ENCODE data around the gene RFX8.

The RFX8 gene

GRCh38 chr2:101478181-101479001 lies 3.5 kb upstream of the RFX8 start:
- Histone ChIP-seq H3K79me2 (ENCODE audit: low read length) (no peaks in the 10 kb centered on the region), H3K4me3 (ENCODE audit: low read length) (no peak overlapping the region), H3K27ac (ENCODE audit: low read length) (no peak overlapping the region), H3K9me3 (ENCODE audit: insufficient read depth, low read length) (no peaks in the 10 kb centered on the region), H3K9ac (ENCODE audit: low read length) (no peak overlapping the region), H3K27me3 (ENCODE audit: low read depth, low read length) (peaks cover 7% of the 10 kb centered on the region; the same call in 1 of the 2 replicates), H4K20me1 (ENCODE audit: insufficient read depth, low read length) (no peaks in the 10 kb centered on the region), H3K36me3 (replicated peaks; ENCODE audit: low read depth, low read length) (no peaks in the 10 kb centered on the region), H3K4me1 (ENCODE audit: low read length) (peaks cover 19% of the 10 kb centered on the region), H2AFZ (ENCODE audit: low read depth, low read length) (no peak overlapping the region), H3K4me2 (ENCODE audit: low read length) (no peak overlapping the region)
- TF ChIP-seq EZH2phosphoT487 (IDR thresholded peaks at IDR 0.05; ENCODE audit: low read depth): no peak
- no peak for TF ChIP-seq CTCF (IDR thresholded peaks at IDR 0.05; ENCODE audit: low read depth, low read length)

GRCh38 chr2:101477556-101477955 lies 2.6 kb upstream of the RFX8 start:
- no peaks in the 10 kb centered on the region for H3K79me2 ChIP-seq (ENCODE audit: low read length)
- H3K9me3 ChIP-seq (ENCODE audit: insufficient read depth, low read length): no peaks in the 10 kb centered on the region
- no peak overlapping the region for H3K9ac ChIP-seq (ENCODE audit: low read length)
- peaks cover 20% of the 10 kb centered on the region for H3K4me1 ChIP-seq (ENCODE audit: low read length)
- no peak overlapping the region for H3K4me3 ChIP-seq (ENCODE audit: low read length)
- TF ChIP-seq CTCF (IDR thresholded peaks at IDR 0.05; ENCODE audit: low read depth, low read length) (no peak), EZH2phosphoT487 (IDR thresholded peaks at IDR 0.05; ENCODE audit: low read depth) (no peak)
- no peak overlapping the region for H2AFZ ChIP-seq (ENCODE audit: low read depth, low read length)
- H4K20me1 ChIP-seq (ENCODE audit: insufficient read depth, low read length): no peaks in the 10 kb centered on the region
- no peak overlapping the region for H3K4me2 ChIP-seq (ENCODE audit: low read length)
- no peak overlapping the region for H3K27ac ChIP-seq (ENCODE audit: low read length)
- peaks cover 7% of the 10 kb centered on the region; the same call in 1 of the 2 replicates for H3K27me3 ChIP-seq (ENCODE audit: low read depth, low read length)
- H3K36me3 ChIP-seq (replicated peaks; ENCODE audit: low read depth, low read length): no peaks in the 10 kb centered on the region

- Histone ChIP-seq H3K27me3 (ENCODE audit: low read depth, low read length) (peaks cover 7% of the 10 kb centered on the region; the same call in 1 of the 2 replicates), H3K9me3 (ENCODE audit: insufficient read depth, low read length) (no peaks in the 10 kb centered on the region), H3K36me3 (replicated peaks; ENCODE audit: low read depth, low read length) (no peaks in the 10 kb centered on the region), H3K4me3 (ENCODE audit: low read length) (no peak overlapping the region), H3K4me1 (ENCODE audit: low read length) (peaks cover 20% of the 10 kb centered on the region), H4K20me1 (ENCODE audit: insufficient read depth, low read length) (no peaks in the 10 kb centered on the region), H3K4me2 (ENCODE audit: low read length) (no peak overlapping the region), H3K79me2 (ENCODE audit: low read length) (no peaks in the 10 kb centered on the region), H3K9ac (ENCODE audit: low read length) (no peak overlapping the region), H2AFZ (ENCODE audit: low read depth, low read length) (no peak overlapping the region), H3K27ac (ENCODE audit: low read length) (no peak overlapping the region)
- TF ChIP-seq EZH2phosphoT487 (IDR thresholded peaks at IDR 0.05; ENCODE audit: low read depth) (no peak), CTCF (IDR thresholded peaks at IDR 0.05; ENCODE audit: low read depth, low read length) (no peak)
Measured at GRCh38 chr2:101476605-101477208, 1.8 kb upstream of the RFX8 start.

GRCh38 chr2:101473911-101474701 lies 806 bp downstream of the RFX8 start:
- Histone ChIP-seq H3K9ac (ENCODE audit: low read length) (peak overlapping the region; percentile 58), H3K27ac (ENCODE audit: low read length) (no peak overlapping the region), H3K36me3 (replicated peaks; ENCODE audit: low read depth, low read length) (no peaks in the 10 kb centered on the region), H3K4me1 (ENCODE audit: low read length) (peaks cover 12% of the 10 kb centered on the region), H2AFZ (ENCODE audit: low read depth, low read length) (peak overlapping the region; percentile 71), H3K4me3 (ENCODE audit: low read length) (peak overlapping the region; percentile 82), H4K20me1 (ENCODE audit: insufficient read depth, low read length) (no peaks in the 10 kb centered on the region), H3K9me3 (ENCODE audit: insufficient read depth, low read length) (no peaks in the 10 kb centered on the region), H3K4me2 (ENCODE audit: low read length) (peak overlapping the region; percentile 88), H3K79me2 (ENCODE audit: low read length) (no peaks in the 10 kb centered on the region), H3K27me3 (ENCODE audit: low read depth, low read length) (peaks cover 15% of the 10 kb centered on the region; the same call in 1 of the 2 replicates)
- TF ChIP-seq EZH2phosphoT487 (IDR thresholded peaks at IDR 0.05; ENCODE audit: low read depth) (no peak), CTCF (IDR thresholded peaks at IDR 0.05; ENCODE audit: low read depth, low read length) (no peak)
